D721Med (cell line): ENCODE measurements around the gene TPRA1.

Experiments
- DNase-seq: peaks from one replicate; pipeline ENCODE4 v3.0.0; 2011; ENCODE audit warnings: low spot score; ENCODE audit not compliant: insufficient read length
- FAIRE-seq: peaks from 2 replicates; lab custom pipeline; 2011; peaks lifted over from hg19 to GRCh38; lab: Jason Lieb, UNC
- CTCF ChIP-seq: IDR thresholded peaks from 2 replicates; pipeline ENCODE4 v1.5.1; 2012; ENCODE audit warnings: mild to moderate bottlenecking, control low read depth; ENCODE audit not compliant: insufficient read depth; ENCODE audit errors: missing control alignments

Gene TPRA1

GRCh38 chr3:127544192-127544802 lies 46.2 kb downstream of the TPRA1 start:
- no peak for FAIRE-seq
- peak; percentile 82 for TF ChIP-seq CTCF
- peak; percentile 98 for DNase-seq

GRCh38 chr3:127543441-127543840 lies 47.1 kb downstream of the TPRA1 start:
- TF ChIP-seq CTCF, result no peak
- DNase-seq (no peak), FAIRE-seq (no peak)

- DNase-seq (no peak), FAIRE-seq (no peak)
- TF ChIP-seq CTCF, result no peak
These were observed 48.0 kb downstream of the TPRA1 start for GRCh38 chr3:127542441-127542952.

- TF ChIP-seq CTCF, result no peak
- no peak for FAIRE-seq
- DNase-seq, result no peak
These were observed 49.2 kb downstream of the TPRA1 start for GRCh38 chr3:127541320-127541719.

- TF ChIP-seq CTCF, result no peak
- DNase-seq (no peak), FAIRE-seq (no peak)
These were observed 51.0 kb downstream of the TPRA1 start for GRCh38 chr3:127539366-127540060.

- no peak for TF ChIP-seq CTCF
- DNase-seq, result no peak
- no peak for FAIRE-seq
These were observed 52.0 kb downstream of the TPRA1 start for GRCh38 chr3:127538569-127538968.
